ENCODE measurements around the gene SPATA6. TPM values are rescaled to one million over a fixed set of nuclear protein-coding genes. Genes with fewer than 3 reads are reported as not detected.

The SPATA6 gene
- total and polyA plus RNA-seq, 2 of the 8 experiments (the other 6 are each of a cell fraction or from before 2014, with no cell fraction given) = 2.4 to 17.2 TPM

GRCh38 chr1:48493041-48493440 lies 21.0 kb upstream of the SPATA6 start:
- Histone ChIP-seq H3K4me3 (ENCODE audit: extremely low read depth in 1 of 4, insufficient read depth in 2 of 4, low read depth in 3 of 4, low read length in 4 of 4) (no peak overlapping the region), H3K9ac (replicated peaks in 1 of 4; ENCODE audit: extremely low read depth in 1 of 4, low read depth in 3 of 4, low read length in 3 of 4) (no peak overlapping the region), H2BK120ac (replicated peaks; ENCODE audit: low read depth, low read length) (no peak overlapping the region), H2BK20ac (ENCODE audit: low read length) (no peak overlapping the region), H3K56ac (replicated peaks; ENCODE audit: insufficient read length, low read depth, low read length) (no peak overlapping the region), H3K79me2 (ENCODE audit: control insufficient read depth in 1 of 2, insufficient read depth in 2 of 2, low read length in 2 of 2) (no peaks in the 10 kb centered on the region), H4K20me1 (replicated peaks in 1 of 2; ENCODE audit: control insufficient read depth in 1 of 2, insufficient read depth in 2 of 2, low read length in 2 of 2) (no peaks in the 10 kb centered on the region), H3K9me3 (ENCODE audit: insufficient read depth in 2 of 2, low read depth in 1 of 2, low read length in 1 of 2) (no peaks in the 10 kb centered on the region), H3K79me1 (ENCODE audit: low read depth, low read length) (no peaks in the 10 kb centered on the region), H2BK15ac (ENCODE audit: low read length) (no peak overlapping the region), H3K14ac (ENCODE audit: insufficient read length) (no peak overlapping the region), H2BK5ac (ENCODE audit: low read depth, low read length) (no peak overlapping the region), H4K8ac (ENCODE audit: extremely low read depth, insufficient read depth, low read length) (no peak overlapping the region), H2AK5ac (ENCODE audit: low read depth, low read length) (no peak overlapping the region), H2AFZ (ENCODE audit: low read length) (no peak overlapping the region), H3K18ac (ENCODE audit: extremely low read depth, low read length) (no peak overlapping the region), H3K23me2 (ENCODE audit: low read depth, low read length) (no peaks in the 10 kb centered on the region; the same call in 1 of the 2 replicates), H4K5ac (ENCODE audit: insufficient read length, low read depth, low read length) (no peak overlapping the region), H3K4me2 (ENCODE audit: insufficient read depth in 1 of 2, low read depth in 2 of 2, low read length in 2 of 2) (no peak overlapping the region), H3K27me3 (replicated peaks in 1 of 4; ENCODE audit: control insufficient read depth in 3 of 4, extremely low read depth in 1 of 4, insufficient read depth in 3 of 4, low read length in 3 of 4) (no peaks in the 10 kb centered on the region), H3K36me3 (ENCODE audit: control insufficient read depth in 2 of 4, insufficient read depth in 4 of 4, low read length in 3 of 4) (no peaks in the 10 kb centered on the region), H4K91ac (replicated peaks; ENCODE audit: insufficient read length, low read length) (no peak overlapping the region), H3K4ac (replicated peaks; ENCODE audit: insufficient read length, low read depth, low read length) (no peak overlapping the region), H3K27ac (ENCODE audit: low read depth, low read length) (no peak overlapping the region), H3K4me1 (replicated peaks in 1 of 4; ENCODE audit: control insufficient read depth in 3 of 4, insufficient read depth in 4 of 4, low read length in 3 of 4) (peaks cover 0 to 6% (median 1%) of the 10 kb centered on the region in 4 experiments; a peak in 1 of 7 replicates), H3K23ac (ENCODE audit: insufficient read length) (no peak overlapping the region), H2BK12ac (ENCODE audit: low read depth, low read length) (no peak overlapping the region)
- FAIRE-seq (no peak), DNase-seq (ENCODE audit: low read depth in 1 of 2, low spot score in 2 of 2) (no peak)
- 91% methylated on average over 5 of the region's 5 CpGs; no CpG with 5 or more reads in 1 of the 2 experiments for WGBS, 2 experiments (ENCODE audit: extremely low coverage in 1 of 2, insufficient coverage in 1 of 2, insufficient read length in 1 of 2, insufficient replicate concordance in 2 of 2, low coverage in 1 of 2, low lambda C conversion rate in 2 of 2, missing lambda C conversion rate in 1 of 2)
- ChIA-PET POLR2A (ENCODE audit: partially characterized antibody) (no interaction called here), CTCF (ENCODE audit: partially characterized antibody) (interaction anchor here (1.2 kb wide), 1 partner anchor 74 kb away, joined by 3 read pairs; no protein-coding TSS in a partner anchor)

Measured in H1 (cell line).